PC-3 (cell line): ENCODE data around the gene NFIC.

ENCODE experiments used
- EZH2phosphoT487 ChIP-seq: fragments of 300-600 bp; sonication (generic); IDR thresholded peaks from 2 replicates; pipeline ENCODE4 v1.6.1; 2018; ENCODE audit warnings: mild to moderate bottlenecking, antibody characterized with exemption, low read length, borderline replicate concordance
- TF ChIP-seq, protein P1 (sequence below): fragments of 300-600 bp; sonication (generic); conservative IDR thresholded peaks from 2 replicates; pipeline ENCODE4 v1.5.1; 2017; ENCODE audit warnings: antibody characterized with exemption, low read depth, mild to moderate bottlenecking, low read length

DNA sequence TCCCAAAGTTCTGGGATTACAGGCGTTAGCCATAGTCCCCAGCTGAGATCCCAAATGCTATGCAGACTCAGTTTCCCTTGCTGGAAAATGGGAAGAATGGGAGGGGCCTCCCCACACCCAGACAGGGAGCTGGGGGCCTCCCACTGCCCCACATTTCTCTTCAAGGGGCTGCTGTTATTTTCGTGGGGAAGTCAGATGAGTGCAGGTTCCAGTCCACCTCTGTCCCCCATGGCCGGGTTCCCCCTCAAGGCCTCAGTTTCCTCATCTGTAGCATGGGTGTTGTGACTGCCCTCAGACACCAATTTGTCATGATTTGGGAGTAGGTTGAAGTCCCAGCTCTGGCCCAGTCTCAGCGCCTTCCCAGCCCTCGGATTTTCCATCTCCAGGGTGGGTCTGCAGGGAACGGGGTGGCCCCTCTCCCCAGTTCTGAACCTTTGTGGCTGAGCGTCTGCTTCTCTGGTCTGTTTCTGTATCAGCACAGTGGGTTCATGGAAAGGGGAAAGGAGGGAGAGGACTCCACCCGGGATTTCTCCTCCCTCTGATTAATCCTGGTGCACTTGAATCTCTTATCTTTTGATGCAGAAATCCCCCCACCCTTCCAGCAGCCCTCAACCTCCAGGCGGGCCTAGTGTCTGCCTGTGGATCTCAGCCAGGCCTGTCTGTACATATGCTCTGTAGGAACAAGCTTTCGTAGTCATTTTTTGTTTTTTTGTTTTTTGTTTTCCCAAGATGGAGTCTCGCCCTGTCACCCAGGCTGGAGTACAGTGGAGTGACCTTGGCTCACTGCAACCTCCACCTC is 12.2 kb downstream of the NFIC start:
- no peak for TF ChIP-seq EZH2phosphoT487
- TF ChIP-seq, protein P1, sequence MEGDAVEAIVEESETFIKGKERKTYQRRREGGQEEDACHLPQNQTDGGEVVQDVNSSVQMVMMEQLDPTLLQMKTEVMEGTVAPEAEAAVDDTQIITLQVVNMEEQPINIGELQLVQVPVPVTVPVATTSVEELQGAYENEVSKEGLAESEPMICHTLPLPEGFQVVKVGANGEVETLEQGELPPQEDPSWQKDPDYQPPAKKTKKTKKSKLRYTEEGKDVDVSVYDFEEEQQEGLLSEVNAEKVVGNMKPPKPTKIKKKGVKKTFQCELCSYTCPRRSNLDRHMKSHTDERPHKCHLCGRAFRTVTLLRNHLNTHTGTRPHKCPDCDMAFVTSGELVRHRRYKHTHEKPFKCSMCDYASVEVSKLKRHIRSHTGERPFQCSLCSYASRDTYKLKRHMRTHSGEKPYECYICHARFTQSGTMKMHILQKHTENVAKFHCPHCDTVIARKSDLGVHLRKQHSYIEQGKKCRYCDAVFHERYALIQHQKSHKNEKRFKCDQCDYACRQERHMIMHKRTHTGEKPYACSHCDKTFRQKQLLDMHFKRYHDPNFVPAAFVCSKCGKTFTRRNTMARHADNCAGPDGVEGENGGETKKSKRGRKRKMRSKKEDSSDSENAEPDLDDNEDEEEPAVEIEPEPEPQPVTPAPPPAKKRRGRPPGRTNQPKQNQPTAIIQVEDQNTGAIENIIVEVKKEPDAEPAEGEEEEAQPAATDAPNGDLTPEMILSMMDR = no peak
